A673 (cell line): Measurements from ENCODE around the gene RAD1. TPM values are rescaled to one million over a fixed set of nuclear protein-coding genes. Genes with fewer than 3 reads are reported as not detected.

Source experiments
- BruUV-seq: library from RNA; stranded (reverse); fragments of 400-500 nt; replicated peaks from 2 replicates; lab custom pipeline; 2021; lab: Mats Ljungman, UMichigan
- CTCF ChIA-PET: fragments of 300-600 bp; sonication (Branson Sonifier 250); formaldehyde crosslinking; loops from one replicate; lab custom pipeline; 2022; ENCODE audit warnings: antibody characterized with exemption; lab: Charles Lee
- POLR2A ChIA-PET: fragments of 300-600 bp; sonication (Branson Sonifier 250); formaldehyde crosslinking; loops from one replicate; lab custom pipeline; 2022; ENCODE audit warnings: antibody characterized with exemption; ENCODE audit not compliant: low non-redundant PET; lab: Charles Lee
- DNase-seq: peaks from one replicate; pipeline ENCODE4 v3.0.0-alpha.2; 2015; ENCODE audit warnings: low spot score
- H3K27ac ChIP-seq: fragments of 200-600 bp; sonication (generic); 2 replicates; pipeline ENCODE4 v1.5.1; 2016; ENCODE audit warnings: mixed run types, low read depth, mild to moderate bottlenecking, mixed read lengths, antibody characterized with exemption, low read length; ENCODE audit not compliant: poor library complexity, severe bottlenecking
- H3K27me3 ChIP-seq: fragments of 200-600 bp; sonication (generic); replicated peaks from 2 replicates; pipeline ENCODE4 v1.6.1; 2017; ENCODE audit warnings: mixed run types, low read depth, mild to moderate bottlenecking, mixed read lengths, antibody characterized with exemption, low read length; ENCODE audit not compliant: insufficient read depth, poor library complexity
- H3K36me3 ChIP-seq: fragments of 200-600 bp; sonication (generic); 2 replicates; pipeline ENCODE4 v1.6.1; 2016; ENCODE audit warnings: mixed run types, mild to moderate bottlenecking, mixed read lengths, antibody characterized with exemption, low read length; ENCODE audit not compliant: insufficient read depth, poor library complexity, severe bottlenecking
- H3K4me1 ChIP-seq: fragments of 200-600 bp; sonication (generic); 2 replicates; pipeline ENCODE4 v1.6.1; 2017; ENCODE audit warnings: mixed run types, mild to moderate bottlenecking, mixed read lengths, antibody characterized with exemption, low read length; ENCODE audit not compliant: insufficient read depth, poor library complexity, severe bottlenecking
- H3K4me3 ChIP-seq: fragments of 200-600 bp; sonication (generic); 2 replicates; pipeline ENCODE4 v1.5.1; 2016; ENCODE audit warnings: low read depth, mixed run types, mild to moderate bottlenecking, mixed read lengths, low read length; ENCODE audit not compliant: poor library complexity, severe bottlenecking
- H3K9me3 ChIP-seq: fragments of 200-600 bp; sonication (generic); 2 replicates; pipeline ENCODE4 v1.6.1; 2016; ENCODE audit warnings: mixed run types, low read depth, mild to moderate bottlenecking, mixed read lengths, antibody characterized with exemption, low read length; ENCODE audit not compliant: poor library complexity, severe bottlenecking
- EZH2 ChIP-seq: fragments of 200-600 bp; sonication (generic); IDR thresholded peaks from 2 replicates; pipeline ENCODE4 v1.6.1; 2017; ENCODE audit warnings: borderline replicate concordance, low read depth, mild to moderate bottlenecking, mixed read lengths, antibody characterized with exemption, low read length; ENCODE audit not compliant: poor library complexity, severe bottlenecking
- intact Hi-C: fragments of 100-400 bp; cut with micrococcal nuclease; formaldehyde crosslinking; loops from one replicate; pipeline ENCODE4 v1.10.0; 2022; ENCODE audit not compliant: unreplicated experiment
- total RNA-seq: library from RNA; stranded (reverse); gene quantifications from 2 replicates; pipeline ENCODE4 v1.2.3, GENCODE V29; 2021
- TF ChIP-seq, protein P1 (sequence below): fragments of 300-800, 200-600 bp; sonication (generic); conservative IDR thresholded peaks from 2 replicates; pipeline ENCODE4 v1.5.1; 2017; ENCODE audit warnings: low read depth, mild to moderate bottlenecking, antibody characterized with exemption, low read length, moderate library complexity, mixed read lengths

RAD1 gene
- total RNA-seq, 1 experiment from 2014 or later = 40.8 TPM

DNA sequence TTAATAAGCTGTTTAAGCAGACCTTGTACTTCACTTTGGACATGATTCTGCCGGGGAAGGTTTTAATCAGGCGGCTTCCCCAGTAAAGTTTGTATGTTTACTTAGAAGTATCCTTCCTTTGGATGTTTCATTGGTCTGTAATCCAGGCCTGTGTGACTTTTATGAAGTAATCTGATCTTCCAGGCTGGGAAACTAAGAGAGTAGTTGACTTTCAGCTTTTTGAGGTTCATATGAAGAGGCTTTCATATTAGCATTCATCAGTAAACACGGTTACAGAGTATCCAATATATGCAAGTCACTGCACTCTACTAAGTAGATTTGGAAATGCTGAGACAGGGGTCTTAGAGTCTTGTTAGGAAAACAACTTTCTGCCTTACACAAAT lies 15.1 kb upstream of the RAD1 start:
- intact Hi-C loops = no loop called here
- POLR2A ChIA-PET = no interaction called here
- H3K36me3 ChIP-seq = peaks cover 18% of the 10 kb centered on the region
- no peaks in the 10 kb centered on the region for H3K27me3 ChIP-seq
- H3K4me1 ChIP-seq = peaks cover 4% of the 10 kb centered on the region
- H3K4me3 ChIP-seq = peak overlapping the region; percentile 96
- H3K9me3 ChIP-seq = no peaks in the 10 kb centered on the region
- BruUV-seq = no TSS peak
- TF ChIP-seq, protein P1, sequence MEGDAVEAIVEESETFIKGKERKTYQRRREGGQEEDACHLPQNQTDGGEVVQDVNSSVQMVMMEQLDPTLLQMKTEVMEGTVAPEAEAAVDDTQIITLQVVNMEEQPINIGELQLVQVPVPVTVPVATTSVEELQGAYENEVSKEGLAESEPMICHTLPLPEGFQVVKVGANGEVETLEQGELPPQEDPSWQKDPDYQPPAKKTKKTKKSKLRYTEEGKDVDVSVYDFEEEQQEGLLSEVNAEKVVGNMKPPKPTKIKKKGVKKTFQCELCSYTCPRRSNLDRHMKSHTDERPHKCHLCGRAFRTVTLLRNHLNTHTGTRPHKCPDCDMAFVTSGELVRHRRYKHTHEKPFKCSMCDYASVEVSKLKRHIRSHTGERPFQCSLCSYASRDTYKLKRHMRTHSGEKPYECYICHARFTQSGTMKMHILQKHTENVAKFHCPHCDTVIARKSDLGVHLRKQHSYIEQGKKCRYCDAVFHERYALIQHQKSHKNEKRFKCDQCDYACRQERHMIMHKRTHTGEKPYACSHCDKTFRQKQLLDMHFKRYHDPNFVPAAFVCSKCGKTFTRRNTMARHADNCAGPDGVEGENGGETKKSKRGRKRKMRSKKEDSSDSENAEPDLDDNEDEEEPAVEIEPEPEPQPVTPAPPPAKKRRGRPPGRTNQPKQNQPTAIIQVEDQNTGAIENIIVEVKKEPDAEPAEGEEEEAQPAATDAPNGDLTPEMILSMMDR = no peak
- TF ChIP-seq EZH2 = no peak
- peak; percentile 7 for DNase-seq
- peak overlapping the region; percentile 83 for H3K27ac ChIP-seq
- CTCF ChIA-PET = no interaction called here

- POLR2A ChIA-PET = interaction anchor here (0.6 kb wide), 1 partner anchor 935 kb away, joined by 4 read pairs; no protein-coding TSS in a partner anchor
- TF ChIP-seq EZH2 = no peak
- TF ChIP-seq, protein P1 = no peak
- peaks cover 4% of the 10 kb centered on the region for H3K4me1 ChIP-seq
- DNase-seq = peak; percentile 82
- peaks cover 24% of the 10 kb centered on the region for H3K36me3 ChIP-seq
- no TSS peak for BruUV-seq
- H3K9me3 ChIP-seq = no peaks in the 10 kb centered on the region
- peak overlapping the region; percentile 83 for H3K27ac ChIP-seq
- no peaks in the 10 kb centered on the region for H3K27me3 ChIP-seq
- peak overlapping the region; percentile 96 for H3K4me3 ChIP-seq
- intact Hi-C loops = no loop called here
- CTCF ChIA-PET = interaction anchor here (1.0 kb wide), 1 partner anchor 73 kb away, joined by 3 read pairs; no protein-coding TSS in a partner anchor
Measured at GRCh38 chr5:34929720-34930461, 14.6 kb upstream of the RAD1 start.

- BruUV-seq = no TSS peak
- H3K27ac ChIP-seq = peak within 1 kb of the TSS; percentile 83
- no peaks in the 10 kb centered on the region for H3K9me3 ChIP-seq
- ChIA-PET CTCF (interaction anchor here (1.0 kb wide), 1 partner anchor 74 kb away, joined by 3 read pairs; no protein-coding TSS in a partner anchor), POLR2A (interaction anchor here (0.5 to 0.6 kb wide), 3 partner anchors 18 to 921 kb away, joined by 3 to 4 read pairs (median 4); partner anchors contain the start of gene PRLR)
- no peak for TF ChIP-seq EZH2
- H3K4me3 ChIP-seq = peak within 1 kb of the TSS; percentile 96
- peaks cover 30% of the 10 kb centered on the region for H3K36me3 ChIP-seq
- peaks cover 4% of the 10 kb centered on the region for H3K4me1 ChIP-seq
- peak; percentile 99 for DNase-seq
- intact Hi-C loops = no loop called here
- H3K27me3 ChIP-seq = no peaks in the 10 kb centered on the region
Measured at GRCh38 chr5:34929134-34929719, 13.9 kb upstream of the RAD1 start, which contains the start of gene DNAJC21. DNAJC21 (plus strand) TSS chr5:34929559; CDS start chr5:34929820, 261 bp downstream.
